ENCODE measurements around the gene DNM3. TPM values are rescaled to one million over a fixed set of nuclear protein-coding genes. Genes with fewer than 3 reads are reported as not detected.

The DNM3 gene
- total and polyA plus RNA-seq, 2 of the 8 experiments (the other 6 are each of a cell fraction or from before 2014, with no cell fraction given), result 2.0 to 8.5 TPM

GRCh38 chr1:172288581-172288980 is 447.3 kb downstream of the DNM3 start:
- Histone ChIP-seq H2BK5ac (ENCODE audit: low read depth, low read length) (no peak overlapping the region), H2AFZ (ENCODE audit: low read length) (no peak overlapping the region), H3K4me3 (ENCODE audit: extremely low read depth in 1 of 4, insufficient read depth in 2 of 4, low read depth in 3 of 4, low read length in 4 of 4) (no peak overlapping the region), H4K8ac (ENCODE audit: extremely low read depth, insufficient read depth, low read length) (no peak overlapping the region), H3K4me2 (ENCODE audit: insufficient read depth in 1 of 2, low read depth in 2 of 2, low read length in 2 of 2) (no peak overlapping the region), H4K5ac (ENCODE audit: insufficient read length, low read depth, low read length) (no peak overlapping the region), H3K18ac (ENCODE audit: extremely low read depth, low read length) (no peak overlapping the region), H3K79me2 (ENCODE audit: control insufficient read depth in 1 of 2, insufficient read depth in 2 of 2, low read length in 2 of 2) (no peaks in the 10 kb centered on the region), H3K4ac (replicated peaks; ENCODE audit: insufficient read length, low read depth, low read length) (no peak overlapping the region), H3K36me3 (ENCODE audit: control insufficient read depth in 2 of 4, insufficient read depth in 4 of 4, low read length in 3 of 4) (no peaks in the 10 kb centered on the region), H4K20me1 (replicated peaks in 1 of 2; ENCODE audit: control insufficient read depth in 1 of 2, insufficient read depth in 2 of 2, low read length in 2 of 2) (no peaks in the 10 kb centered on the region), H3K27ac (ENCODE audit: low read depth, low read length) (no peak overlapping the region), H2AK5ac (ENCODE audit: low read depth, low read length) (no peak overlapping the region), H3K9ac (replicated peaks in 1 of 4; ENCODE audit: extremely low read depth in 1 of 4, low read depth in 3 of 4, low read length in 3 of 4) (no peak overlapping the region), H3K27me3 (replicated peaks in 1 of 4; ENCODE audit: control insufficient read depth in 3 of 4, extremely low read depth in 1 of 4, insufficient read depth in 3 of 4, low read length in 3 of 4) (peaks cover 0 to 1% (median 0%) of the 10 kb centered on the region in 4 experiments; a peak in 1 of 7 replicates), H3K4me1 (replicated peaks in 1 of 4; ENCODE audit: control insufficient read depth in 3 of 4, insufficient read depth in 4 of 4, low read length in 3 of 4) (no peaks in the 10 kb centered on the region), H4K91ac (replicated peaks; ENCODE audit: insufficient read length, low read length) (no peak overlapping the region), H2BK15ac (ENCODE audit: low read length) (no peak overlapping the region), H3K23me2 (ENCODE audit: low read depth, low read length) (no peaks in the 10 kb centered on the region), H2BK120ac (replicated peaks; ENCODE audit: low read depth, low read length) (no peak overlapping the region), H3K56ac (replicated peaks; ENCODE audit: insufficient read length, low read depth, low read length) (no peak overlapping the region), H2BK12ac (ENCODE audit: low read depth, low read length) (no peak overlapping the region), H3K79me1 (ENCODE audit: low read depth, low read length) (no peaks in the 10 kb centered on the region), H3K14ac (ENCODE audit: insufficient read length) (no peak overlapping the region), H3K9me3 (ENCODE audit: insufficient read depth in 2 of 2, low read depth in 1 of 2, low read length in 1 of 2) (no peaks in the 10 kb centered on the region), H2BK20ac (ENCODE audit: low read length) (no peak overlapping the region), H3K23ac (ENCODE audit: insufficient read length) (no peak overlapping the region)
- no peak for FAIRE-seq
- WGBS, 2 experiments (ENCODE audit: extremely low coverage in 1 of 2, insufficient coverage in 1 of 2, insufficient read length in 1 of 2, insufficient replicate concordance in 2 of 2, low coverage in 1 of 2, low lambda C conversion rate in 2 of 2, missing lambda C conversion rate in 1 of 2), result 83% methylated on average over 4 of the region's 4 CpGs; no CpG with 5 or more reads in 1 of the 2 experiments
- no peak for DNase-seq (ENCODE audit: low read depth in 1 of 2, low spot score in 2 of 2)
- POLR2A ChIA-PET (ENCODE audit: partially characterized antibody), result no interaction called here
- CTCF ChIA-PET (ENCODE audit: partially characterized antibody), result interaction anchor here (0.8 to 1.4 kb wide), 3 partner anchors 12 to 286 kb away, joined by 3 to 6 read pairs (median 4); no protein-coding TSS in a partner anchor
- no peak for TF ChIP-seq SP2 (IDR thresholded peaks at IDR 0.05; ENCODE audit: low read length)
- TF ChIP-seq ATF2 (IDR thresholded peaks at IDR 0.05; ENCODE audit: low read length), result no peak
- TF ChIP-seq ZNF274 (IDR thresholded peaks at IDR 0.05; ENCODE audit: borderline replicate concordance, extremely low read depth, low read length), result no peak
- TF ChIP-seq GABPA (IDR thresholded peaks at IDR 0.05; ENCODE audit: borderline replicate concordance, insufficient read depth, low read length), result no peak
- no peak for TF ChIP-seq BACH1 (IDR thresholded peaks at IDR 0.05; ENCODE audit: low read length)
- TF ChIP-seq CREB1 (IDR thresholded peaks at IDR 0.05), result no peak
- TF ChIP-seq KDM4A (IDR thresholded peaks at IDR 0.05; ENCODE audit: low read depth, low read length, severe bottlenecking), result no peak
- TF ChIP-seq KDM1A (IDR thresholded peaks at IDR 0.05; ENCODE audit: borderline replicate concordance, low read length), result no peak
- TF ChIP-seq EGR1 (IDR thresholded peaks at IDR 0.05; ENCODE audit: borderline replicate concordance, low read depth, low read length), result no peak

Data from H1 (cell line).